Measurements from ENCODE around the gene SH3RF1. TPM values are rescaled to one million over a fixed set of nuclear protein-coding genes. Genes with fewer than 3 reads are reported as not detected.

SH3RF1 gene
- total and polyA plus RNA-seq, 7 experiments from 2014 or later, result 0.08 to 3.8 (median 0.50) TPM; not detected in 3

DNA sequence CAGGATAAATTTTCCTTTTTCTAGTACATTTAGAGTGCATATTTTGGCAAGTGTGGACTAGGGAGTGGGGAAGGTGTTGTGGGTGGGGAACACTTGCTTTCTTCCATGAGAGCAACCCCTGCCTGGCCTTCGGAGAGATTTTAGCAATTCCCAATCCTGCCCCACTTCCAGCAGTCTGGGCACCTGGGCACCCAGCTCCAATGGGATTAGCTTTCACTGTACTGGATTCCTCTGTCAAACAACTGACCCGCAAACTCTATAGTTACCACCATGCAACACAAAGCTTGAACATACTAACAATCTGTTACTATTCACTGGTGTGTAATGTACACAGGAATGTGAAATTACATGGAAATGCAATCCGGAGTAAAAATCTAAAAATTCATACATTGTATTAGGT is 50.3 kb downstream of the SH3RF1 start:
- intact Hi-C loops (cut with micrococcal nuclease), result no loop called here
- H3K4me3 Mint-ChIP-seq, result no peak overlapping the region
- POLR2A ChIA-PET, result no interaction called here

DNA sequence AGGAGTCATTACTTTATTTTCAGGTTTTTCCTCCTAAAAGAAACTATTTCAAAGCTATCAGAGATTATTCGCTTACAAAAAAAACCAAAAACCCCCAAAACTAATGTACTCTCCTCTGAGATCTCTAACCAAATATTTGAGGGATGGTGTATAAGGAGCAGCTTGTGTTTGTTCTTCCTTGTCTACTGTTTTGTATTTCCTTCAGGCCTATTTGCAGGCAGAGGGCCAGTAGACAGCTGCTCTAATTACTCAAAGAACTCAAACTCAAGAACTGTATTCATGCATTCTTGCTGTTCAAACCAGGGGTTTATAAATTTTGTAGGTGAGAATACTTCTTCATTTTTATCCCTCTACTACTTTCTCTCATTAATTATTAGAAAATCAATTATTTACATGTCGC is 51.3 kb downstream of the SH3RF1 start:
- peaks cover 0 to under 1% (median 0%) of the 10 kb centered on the region in 11 donors for H3K9me3 Mint-ChIP-seq
- peaks cover 0 to 5% (median 0%) of the 10 kb centered on the region in 5 donors for H3K27me3 Mint-ChIP-seq
- ATAC-seq, result no peak
- intact Hi-C loops (cut with micrococcal nuclease), result no loop called here
- no peaks in the 10 kb centered on the region for H3K36me3 ChIP-seq (ENCODE audit: control insufficient read depth in 2 of 3, insufficient read depth in 3 of 3, low read length in 3 of 3)
- H3K9me3 ChIP-seq (ENCODE audit: control insufficient read depth in 2 of 3, low read length in 3 of 3), result no peaks in the 10 kb centered on the region
- no peak overlapping the region for H3K4me3 Mint-ChIP-seq
- H3K4me1 Mint-ChIP-seq, result no peaks in the 10 kb centered on the region
- ChIA-PET POLR2A (no interaction called here), CTCF (no interaction called here)
- H3K4me3 ChIP-seq (ENCODE audit: low read length), result no peak overlapping the region
- no peak for DNase-seq
- H3K27ac Mint-ChIP-seq, result no peak overlapping the region
- no peaks in the 10 kb centered on the region for H3K36me3 Mint-ChIP-seq
- no peak overlapping the region for H3K27ac ChIP-seq (ENCODE audit: low read depth, low read length)
- no peaks in the 10 kb centered on the region for H3K4me1 ChIP-seq (ENCODE audit: control insufficient read depth in 2 of 2, insufficient read depth in 2 of 2, low read length in 2 of 2)
- no peaks in the 10 kb centered on the region for H3K27me3 ChIP-seq (ENCODE audit: control insufficient read depth in 2 of 2, insufficient read depth in 2 of 2, low read length in 2 of 2)

More for the DNA sequence above, 50.3 kb downstream of the SH3RF1 start:
- H3K27ac ChIP-seq (ENCODE audit: low read depth, low read length), result no peak overlapping the region
- H3K27ac Mint-ChIP-seq, result no peak overlapping the region
- ATAC-seq, result no peak
- DNase-seq, result no peak
- H3K9me3 Mint-ChIP-seq, result no peaks in the 10 kb centered on the region
- H3K9me3 ChIP-seq (ENCODE audit: control insufficient read depth in 2 of 3, low read length in 3 of 3), result no peaks in the 10 kb centered on the region
- no peaks in the 10 kb centered on the region for H3K36me3 Mint-ChIP-seq
- H3K4me1 Mint-ChIP-seq, result no peaks in the 10 kb centered on the region
- H3K27me3 Mint-ChIP-seq, result peaks cover 0 to under 1% (median 0%) of the 10 kb centered on the region in 5 donors
- H3K27me3 ChIP-seq (ENCODE audit: control insufficient read depth in 2 of 2, insufficient read depth in 2 of 2, low read length in 2 of 2), result no peaks in the 10 kb centered on the region
- no peaks in the 10 kb centered on the region for H3K36me3 ChIP-seq (ENCODE audit: control insufficient read depth in 2 of 3, insufficient read depth in 3 of 3, low read length in 3 of 3)
- no peaks in the 10 kb centered on the region for H3K4me1 ChIP-seq (ENCODE audit: control insufficient read depth in 2 of 2, insufficient read depth in 2 of 2, low read length in 2 of 2)
- CTCF ChIA-PET, result no interaction called here
- H3K4me3 ChIP-seq (ENCODE audit: low read length), result no peak overlapping the region

- H3K4me1 Mint-ChIP-seq, result no peaks in the 10 kb centered on the region
- no peak overlapping the region for H3K4me3 Mint-ChIP-seq
- no peaks in the 10 kb centered on the region for H3K36me3 ChIP-seq (ENCODE audit: control insufficient read depth in 2 of 3, insufficient read depth in 3 of 3, low read length in 3 of 3)
- no peak for DNase-seq
- no peak for ATAC-seq
- H3K9me3 Mint-ChIP-seq, result peaks cover 0 to 9% (median 0%) of the 10 kb centered on the region in 11 donors
- no peaks in the 10 kb centered on the region for H3K4me1 ChIP-seq (ENCODE audit: control insufficient read depth in 2 of 2, insufficient read depth in 2 of 2, low read length in 2 of 2)
- intact Hi-C loops (cut with micrococcal nuclease), result no loop called here
- H3K27me3 ChIP-seq (ENCODE audit: control insufficient read depth in 2 of 2, insufficient read depth in 2 of 2, low read length in 2 of 2), result no peaks in the 10 kb centered on the region
- POLR2A ChIA-PET, result no interaction called here
- peaks cover 0 to 5% (median 3%) of the 10 kb centered on the region in 5 donors for H3K27me3 Mint-ChIP-seq
- CTCF ChIA-PET, result no interaction called here
- no peak overlapping the region for H3K27ac ChIP-seq (ENCODE audit: low read depth, low read length)
- no peak overlapping the region for H3K27ac Mint-ChIP-seq
- no peaks in the 10 kb centered on the region for H3K36me3 Mint-ChIP-seq
- no peaks in the 10 kb centered on the region for H3K9me3 ChIP-seq (ENCODE audit: control insufficient read depth in 2 of 3, low read length in 3 of 3)
- H3K4me3 ChIP-seq (ENCODE audit: low read length), result no peak overlapping the region
Observed at GRCh38 chr4:169215656-169216055, 55.1 kb downstream of the SH3RF1 start.

DNA sequence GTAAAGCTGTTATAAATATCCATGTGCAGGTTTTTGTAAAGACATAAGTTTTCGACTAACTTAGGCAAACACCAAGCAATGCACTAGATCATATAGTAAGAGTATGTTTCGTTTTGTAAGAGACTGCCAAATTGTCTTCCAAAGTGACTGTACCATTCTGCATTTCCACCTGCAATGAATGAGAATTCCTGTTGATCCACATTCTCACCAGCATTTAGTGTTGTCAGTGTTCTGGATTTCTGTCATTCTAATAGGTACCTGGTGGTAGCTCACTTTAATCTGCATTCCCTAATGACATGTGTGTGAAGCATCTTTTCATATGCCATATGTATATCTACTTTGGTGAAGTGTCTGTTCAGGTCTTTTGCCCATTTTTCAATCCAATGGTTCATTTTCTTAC is 57.8 kb downstream of the SH3RF1 start:
- POLR2A ChIA-PET, result no interaction called here
- Histone ChIP-seq H3K27ac (ENCODE audit: low read depth, low read length) (no peak overlapping the region), H3K9me3 (ENCODE audit: control insufficient read depth in 2 of 3, low read length in 3 of 3) (no peaks in the 10 kb centered on the region), H3K36me3 (ENCODE audit: control insufficient read depth in 2 of 3, insufficient read depth in 3 of 3, low read length in 3 of 3) (no peaks in the 10 kb centered on the region), H3K27me3 (ENCODE audit: control insufficient read depth in 2 of 2, insufficient read depth in 2 of 2, low read length in 2 of 2) (no peaks in the 10 kb centered on the region), H3K4me3 (ENCODE audit: low read length) (no peak overlapping the region), H3K4me1 (ENCODE audit: control insufficient read depth in 2 of 2, insufficient read depth in 2 of 2, low read length in 2 of 2) (no peaks in the 10 kb centered on the region)
- no peaks in the 10 kb centered on the region for H3K4me1 Mint-ChIP-seq
- CTCF ChIA-PET, result no interaction called here
- peaks cover 0 to 9% (median 2%) of the 10 kb centered on the region in 11 donors for H3K9me3 Mint-ChIP-seq
- intact Hi-C loops (cut with micrococcal nuclease), result no loop called here
- no peak overlapping the region for H3K27ac Mint-ChIP-seq
- ATAC-seq (no peak), DNase-seq (no peak)
- H3K4me3 Mint-ChIP-seq, result no peak overlapping the region
- H3K27me3 Mint-ChIP-seq, result peaks cover 3 to 10% (median 5%) of the 10 kb centered on the region in 5 donors
- no peaks in the 10 kb centered on the region for H3K36me3 Mint-ChIP-seq

GRCh38 chr4:169210504-169211118 is 60.1 kb downstream of the SH3RF1 start:
- ATAC-seq, result peak; percentile 79
- no peak overlapping the region for H3K4me3 Mint-ChIP-seq
- POLR2A ChIA-PET, result no interaction called here
- no peak for DNase-seq
- intact Hi-C loops (cut with micrococcal nuclease), result no loop called here
- H3K36me3 Mint-ChIP-seq, result no peaks in the 10 kb centered on the region
- H3K4me1 Mint-ChIP-seq, result no peaks in the 10 kb centered on the region
- CTCF ChIA-PET, result no interaction called here
- H3K27me3 Mint-ChIP-seq, result peaks cover 3 to 10% (median 5%) of the 10 kb centered on the region in 5 donors
- Histone ChIP-seq H3K4me3 (ENCODE audit: low read length) (no peak overlapping the region), H3K9me3 (ENCODE audit: control insufficient read depth in 2 of 3, low read length in 3 of 3) (no peaks in the 10 kb centered on the region), H3K27me3 (ENCODE audit: control insufficient read depth in 2 of 2, insufficient read depth in 2 of 2, low read length in 2 of 2) (no peaks in the 10 kb centered on the region), H3K27ac (ENCODE audit: low read depth, low read length) (no peak overlapping the region), H3K36me3 (ENCODE audit: control insufficient read depth in 2 of 3, insufficient read depth in 3 of 3, low read length in 3 of 3) (no peaks in the 10 kb centered on the region), H3K4me1 (ENCODE audit: control insufficient read depth in 2 of 2, insufficient read depth in 2 of 2, low read length in 2 of 2) (no peaks in the 10 kb centered on the region)
- H3K9me3 Mint-ChIP-seq, result peaks cover 0 to 9% (median 2%) of the 10 kb centered on the region in 11 donors
- no peak overlapping the region for H3K27ac Mint-ChIP-seq

GRCh38 chr4:169209388-169209883 is 61.3 kb downstream of the SH3RF1 start:
- intact Hi-C loops (cut with micrococcal nuclease), result no loop called here
- H3K27me3 ChIP-seq (ENCODE audit: control insufficient read depth in 2 of 2, insufficient read depth in 2 of 2, low read length in 2 of 2), result no peaks in the 10 kb centered on the region
- H3K9me3 ChIP-seq (ENCODE audit: control insufficient read depth in 2 of 3, low read length in 3 of 3), result no peaks in the 10 kb centered on the region
- no peaks in the 10 kb centered on the region for H3K4me1 ChIP-seq (ENCODE audit: control insufficient read depth in 2 of 2, insufficient read depth in 2 of 2, low read length in 2 of 2)
- H3K4me3 Mint-ChIP-seq, result no peak overlapping the region
- peaks cover 0 to 10% (median 4%) of the 10 kb centered on the region in 5 donors for H3K27me3 Mint-ChIP-seq
- H3K27ac ChIP-seq (ENCODE audit: low read depth, low read length), result no peak overlapping the region
- no peak overlapping the region for H3K27ac Mint-ChIP-seq
- CTCF ChIA-PET, result no interaction called here
- peaks cover 0 to 9% (median 2%) of the 10 kb centered on the region in 11 donors for H3K9me3 Mint-ChIP-seq
- H3K36me3 Mint-ChIP-seq, result no peaks in the 10 kb centered on the region
- no peak for ATAC-seq
- DNase-seq, result no peak
- H3K36me3 ChIP-seq (ENCODE audit: control insufficient read depth in 2 of 3, insufficient read depth in 3 of 3, low read length in 3 of 3), result no peaks in the 10 kb centered on the region
- no peaks in the 10 kb centered on the region for H3K4me1 Mint-ChIP-seq
- no peak overlapping the region for H3K4me3 ChIP-seq (ENCODE audit: low read length)
- POLR2A ChIA-PET, result no interaction called here

- no peaks in the 10 kb centered on the region for H3K36me3 Mint-ChIP-seq
- Histone ChIP-seq H3K4me1 (ENCODE audit: control insufficient read depth in 2 of 2, insufficient read depth in 2 of 2, low read length in 2 of 2) (no peaks in the 10 kb centered on the region), H3K36me3 (ENCODE audit: control insufficient read depth in 2 of 3, insufficient read depth in 3 of 3, low read length in 3 of 3) (no peaks in the 10 kb centered on the region), H3K4me3 (ENCODE audit: low read length) (no peak overlapping the region), H3K9me3 (ENCODE audit: control insufficient read depth in 2 of 3, low read length in 3 of 3) (no peaks in the 10 kb centered on the region), H3K27me3 (ENCODE audit: control insufficient read depth in 2 of 2, insufficient read depth in 2 of 2, low read length in 2 of 2) (no peaks in the 10 kb centered on the region), H3K27ac (ENCODE audit: low read depth, low read length) (no peak overlapping the region)
- POLR2A ChIA-PET, result no interaction called here
- intact Hi-C loops (cut with micrococcal nuclease), result no loop called here
- H3K27ac Mint-ChIP-seq, result no peak overlapping the region
- H3K9me3 Mint-ChIP-seq, result peaks cover 0 to 4% (median 0%) of the 10 kb centered on the region in 11 donors
- CTCF ChIA-PET, result no interaction called here
- no peak overlapping the region for H3K4me3 Mint-ChIP-seq
- H3K27me3 Mint-ChIP-seq, result peaks cover 0 to 16% (median 4%) of the 10 kb centered on the region in 5 donors
- DNase-seq, result no peak
- ATAC-seq, result no peak
- no peaks in the 10 kb centered on the region for H3K4me1 Mint-ChIP-seq
Observed at GRCh38 chr4:169208516-169208915, 62.2 kb downstream of the SH3RF1 start.
